ENCODE results near the gene AKIRIN2.
A peak's percentile ranks its signal among the peaks of the same experiment; 100 is the strongest.

The AKIRIN2 gene

GRCh38 chr6:87684895-87685654 lies 17.0 kb downstream of the AKIRIN2 start:
- Mint-ChIP-seq H3K27me3 (no peaks in the 10 kb centered on the region), H3K27ac (no peak overlapping the region), H3K36me3 (ENCODE audit: low read depth) (peaks cover 35% of the 10 kb centered on the region), H3K9me3 (no peaks in the 10 kb centered on the region), H3K4me1 (peaks cover 68% of the 10 kb centered on the region), H3K4me3 (no peak overlapping the region)
- ATAC-seq: no peak
- DNase-seq: no peak

DNA sequence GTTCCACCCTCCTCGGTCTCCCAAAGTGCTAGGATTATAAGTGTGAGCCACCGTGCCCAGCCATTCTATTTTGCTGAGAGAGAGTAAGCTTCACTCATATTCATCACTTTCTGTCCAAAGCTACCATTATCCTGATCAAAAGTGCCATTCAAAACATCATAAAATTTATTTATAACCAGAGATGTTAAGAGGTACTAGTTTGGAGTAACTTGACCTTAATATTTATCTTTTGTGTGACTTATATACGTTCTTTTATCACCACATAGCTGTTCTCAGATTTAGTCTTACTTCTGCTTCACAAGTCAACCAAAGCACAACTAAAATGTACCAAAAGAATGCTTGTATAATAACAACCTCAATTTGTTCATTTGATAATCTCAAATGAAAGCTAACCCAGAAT lies 18.1 kb downstream of the AKIRIN2 start:
- ATAC-seq (no peak), DNase-seq (no peak)
- H3K4me1 Mint-ChIP-seq: peaks cover 63% of the 10 kb centered on the region
- no peak overlapping the region for H3K27ac Mint-ChIP-seq
- no peak overlapping the region for H3K4me3 Mint-ChIP-seq
- H3K27me3 Mint-ChIP-seq: no peaks in the 10 kb centered on the region
- H3K36me3 Mint-ChIP-seq (ENCODE audit: low read depth): peaks cover 38% of the 10 kb centered on the region
- H3K9me3 Mint-ChIP-seq: no peaks in the 10 kb centered on the region

GRCh38 chr6:87682310-87682709 lies 19.7 kb downstream of the AKIRIN2 start:
- no peaks in the 10 kb centered on the region for H3K27me3 Mint-ChIP-seq
- peaks cover 67% of the 10 kb centered on the region for H3K4me1 Mint-ChIP-seq
- peak; percentile 98 for ATAC-seq
- no peak for DNase-seq
- peaks cover 49% of the 10 kb centered on the region for H3K36me3 Mint-ChIP-seq (ENCODE audit: low read depth)
- peak overlapping the region; percentile 51 for H3K27ac Mint-ChIP-seq
- H3K4me3 Mint-ChIP-seq: peak overlapping the region; percentile 3
- no peaks in the 10 kb centered on the region for H3K9me3 Mint-ChIP-seq

DNA sequence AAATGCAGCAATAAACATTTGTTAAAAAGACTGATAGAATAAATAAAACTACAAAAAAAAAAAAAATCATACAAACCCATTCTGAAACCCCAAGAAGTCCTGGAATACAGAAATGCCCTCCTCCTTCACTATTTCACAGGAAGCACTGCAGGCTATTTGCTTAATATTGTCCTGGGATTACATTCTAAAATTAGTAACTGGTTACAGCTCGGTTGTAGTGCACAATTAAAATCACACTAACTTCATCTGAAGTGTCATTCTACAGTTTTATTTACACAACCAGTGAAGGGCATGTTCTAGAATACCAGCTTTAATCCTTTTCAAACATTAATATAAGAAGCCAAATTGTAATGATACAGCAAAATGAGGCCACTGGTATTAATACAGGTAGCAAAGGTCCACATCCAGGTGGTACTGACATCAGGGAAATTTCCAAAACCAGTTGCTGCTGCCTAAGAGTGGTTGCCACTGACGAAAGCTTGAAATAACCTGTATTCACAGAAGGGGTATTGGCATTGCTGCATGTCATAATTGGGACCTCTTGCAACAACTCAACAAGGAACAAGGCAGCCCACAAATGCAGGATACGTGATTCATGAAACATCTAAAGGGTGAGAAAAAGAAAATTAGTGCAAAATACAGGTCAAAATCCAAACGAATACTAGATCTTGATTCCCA lies 26.9 kb downstream of the AKIRIN2 start:
- DNase-seq (no peak), ATAC-seq (no peak)
- H3K9me3 Mint-ChIP-seq: no peaks in the 10 kb centered on the region
- H3K27me3 Mint-ChIP-seq: no peaks in the 10 kb centered on the region
- no peak overlapping the region for H3K4me3 Mint-ChIP-seq
- peak overlapping the region; percentile 57 for H3K27ac Mint-ChIP-seq
- peaks cover 21% of the 10 kb centered on the region for H3K4me1 Mint-ChIP-seq
- H3K36me3 Mint-ChIP-seq (ENCODE audit: low read depth): peaks cover 54% of the 10 kb centered on the region

DNA sequence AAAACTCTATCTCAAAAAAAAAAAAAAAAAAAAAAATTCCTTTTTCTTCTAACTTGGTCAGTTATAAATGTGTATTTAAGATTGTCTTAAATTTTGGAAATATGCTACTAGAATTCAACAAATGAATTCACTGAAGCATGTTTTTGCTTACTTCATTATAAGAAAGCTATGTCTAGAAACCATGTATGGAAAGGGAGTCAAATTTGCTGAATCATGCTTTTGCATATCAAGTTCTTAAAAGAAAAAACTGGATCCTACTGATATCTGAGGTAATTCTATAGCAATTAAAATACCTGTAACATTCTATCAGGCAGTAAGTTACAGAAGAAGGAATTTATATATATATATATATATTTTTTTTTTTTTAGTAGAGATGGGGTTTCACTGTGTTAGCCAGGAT lies 27.7 kb downstream of the AKIRIN2 start:
- Mint-ChIP-seq H3K9me3 (no peaks in the 10 kb centered on the region), H3K36me3 (ENCODE audit: low read depth) (peaks cover 52% of the 10 kb centered on the region), H3K27me3 (no peaks in the 10 kb centered on the region), H3K4me1 (peaks cover 25% of the 10 kb centered on the region), H3K4me3 (no peak overlapping the region), H3K27ac (no peak overlapping the region)
- ATAC-seq (no peak), DNase-seq (no peak)

- Mint-ChIP-seq H3K27me3 (no peaks in the 10 kb centered on the region), H3K9me3 (no peaks in the 10 kb centered on the region), H3K36me3 (ENCODE audit: low read depth) (peaks cover 47% of the 10 kb centered on the region), H3K4me3 (no peak overlapping the region), H3K27ac (no peak overlapping the region), H3K4me1 (peaks cover 23% of the 10 kb centered on the region)
- no peak for ATAC-seq
- DNase-seq: no peak
Observed at GRCh38 chr6:87673237-87673636, 28.8 kb downstream of the AKIRIN2 start.

DNA sequence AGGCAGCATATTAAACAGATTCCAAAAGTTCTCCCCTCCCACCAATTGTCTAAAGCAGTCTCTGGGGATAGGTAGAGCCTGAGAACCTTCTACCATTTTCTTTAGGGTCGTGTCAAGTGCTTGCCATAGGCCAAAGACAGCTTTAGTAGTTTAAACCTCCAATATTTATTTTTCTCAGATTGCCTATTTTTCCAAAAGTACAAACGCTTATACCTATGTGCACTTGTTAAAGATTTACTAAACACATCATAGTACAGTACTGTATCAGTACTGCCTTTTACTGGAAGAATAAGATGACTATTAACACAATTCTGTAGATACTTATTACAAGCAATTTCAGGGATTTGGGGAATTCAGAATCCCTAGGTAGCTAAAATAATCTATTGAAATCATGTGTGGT lies 29.4 kb downstream of the AKIRIN2 start:
- H3K27ac Mint-ChIP-seq: no peak overlapping the region
- H3K4me3 Mint-ChIP-seq: no peak overlapping the region
- DNase-seq (no peak), ATAC-seq (no peak)
- H3K27me3 Mint-ChIP-seq: no peaks in the 10 kb centered on the region
- peaks cover 19% of the 10 kb centered on the region for H3K4me1 Mint-ChIP-seq
- H3K9me3 Mint-ChIP-seq: no peaks in the 10 kb centered on the region
- peaks cover 46% of the 10 kb centered on the region for H3K36me3 Mint-ChIP-seq (ENCODE audit: low read depth)

DNA sequence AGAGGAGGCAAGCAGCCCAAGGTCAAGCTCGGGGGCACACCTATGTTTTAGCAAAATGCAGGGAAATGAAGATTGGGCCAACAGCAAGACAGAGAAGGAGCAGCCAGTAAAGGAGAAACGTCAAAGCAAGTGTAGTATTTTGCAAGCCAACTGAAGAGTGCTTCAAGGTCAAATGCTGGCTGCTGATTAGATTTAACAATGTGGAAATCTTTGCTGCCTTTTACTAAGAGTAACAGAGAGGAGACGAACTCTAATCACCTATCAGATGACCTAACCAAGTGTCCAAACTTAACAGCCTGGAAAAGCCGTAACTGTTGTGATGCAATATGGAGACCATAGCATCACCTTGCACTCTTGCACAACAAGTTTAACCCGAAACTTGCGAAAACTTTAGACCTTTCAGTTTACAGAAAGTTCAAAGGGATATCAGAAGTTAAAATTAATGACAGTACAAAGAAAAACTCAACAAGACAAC lies 30.4 kb downstream of the AKIRIN2 start:
- peaks cover 16% of the 10 kb centered on the region for H3K4me1 Mint-ChIP-seq
- H3K27ac Mint-ChIP-seq: peak overlapping the region; percentile 13
- H3K9me3 Mint-ChIP-seq: no peaks in the 10 kb centered on the region
- H3K36me3 Mint-ChIP-seq (ENCODE audit: low read depth): peaks cover 51% of the 10 kb centered on the region
- DNase-seq (no peak), ATAC-seq (no peak)
- H3K4me3 Mint-ChIP-seq: no peak overlapping the region
- H3K27me3 Mint-ChIP-seq: no peaks in the 10 kb centered on the region

DNA sequence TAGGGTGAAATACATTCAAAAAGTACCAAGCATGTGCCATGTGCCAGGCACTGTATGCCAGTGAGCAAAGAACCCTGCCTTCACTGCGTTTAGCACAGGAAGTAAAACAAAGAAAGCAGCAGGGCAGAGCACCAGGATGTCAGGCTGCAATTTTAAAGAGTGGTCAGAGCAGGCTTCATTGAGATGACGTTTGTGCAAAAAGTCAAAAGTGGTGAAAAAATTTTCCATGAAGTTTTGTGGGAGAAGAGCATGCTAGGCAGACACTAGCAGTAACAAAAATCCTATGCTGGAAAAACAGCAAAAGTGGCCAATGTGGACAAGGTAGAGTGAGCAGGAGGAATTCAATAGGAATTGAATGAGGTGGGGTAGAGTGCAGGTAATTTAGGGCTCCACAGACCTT lies 31.3 kb downstream of the AKIRIN2 start:
- no peak overlapping the region for H3K27ac Mint-ChIP-seq
- H3K36me3 Mint-ChIP-seq (ENCODE audit: low read depth): peaks cover 47% of the 10 kb centered on the region
- no peak for ATAC-seq
- no peak for DNase-seq
- peaks cover 16% of the 10 kb centered on the region for H3K4me1 Mint-ChIP-seq
- no peaks in the 10 kb centered on the region for H3K9me3 Mint-ChIP-seq
- H3K27me3 Mint-ChIP-seq: no peaks in the 10 kb centered on the region
- H3K4me3 Mint-ChIP-seq: no peak overlapping the region

- Mint-ChIP-seq H3K9me3 (no peaks in the 10 kb centered on the region), H3K4me3 (no peak overlapping the region), H3K36me3 (ENCODE audit: low read depth) (peaks cover 39% of the 10 kb centered on the region), H3K4me1 (peaks cover 16% of the 10 kb centered on the region), H3K27ac (no peak overlapping the region), H3K27me3 (no peaks in the 10 kb centered on the region)
- ATAC-seq: no peak
- DNase-seq: no peak
Observed at GRCh38 chr6:87669051-87669450, 33.0 kb downstream of the AKIRIN2 start.

GRCh38 chr6:87668013-87668412 lies 34.0 kb downstream of the AKIRIN2 start:
- Mint-ChIP-seq H3K27ac (no peak overlapping the region), H3K4me1 (peaks cover 16% of the 10 kb centered on the region), H3K4me3 (no peak overlapping the region), H3K36me3 (ENCODE audit: low read depth) (peaks cover 40% of the 10 kb centered on the region), H3K27me3 (no peaks in the 10 kb centered on the region), H3K9me3 (no peaks in the 10 kb centered on the region)
- DNase-seq (no peak), ATAC-seq (no peak)

DNA sequence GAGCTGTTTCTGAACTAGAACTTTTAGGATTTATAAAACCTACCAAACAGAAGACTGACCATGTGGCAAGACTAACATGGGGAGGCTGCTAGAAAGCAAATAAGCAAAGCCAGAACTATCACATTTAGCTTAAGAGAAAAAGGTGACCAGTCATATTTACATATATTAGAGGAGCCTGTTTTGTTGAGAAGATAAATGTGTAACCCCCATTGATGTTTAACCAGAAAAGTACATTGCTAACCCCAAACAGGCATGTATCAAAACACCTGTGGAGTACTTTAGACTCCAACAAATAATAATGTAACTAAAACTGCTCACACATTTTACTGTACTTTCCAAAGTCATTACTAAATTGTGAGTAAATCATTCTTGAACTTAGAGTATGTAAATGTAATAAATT lies 35.0 kb downstream of the AKIRIN2 start:
- no peaks in the 10 kb centered on the region for H3K27me3 Mint-ChIP-seq
- DNase-seq (no peak), ATAC-seq (no peak)
- H3K36me3 Mint-ChIP-seq (ENCODE audit: low read depth): peaks cover 37% of the 10 kb centered on the region
- H3K4me1 Mint-ChIP-seq: peaks cover 16% of the 10 kb centered on the region
- no peak overlapping the region for H3K4me3 Mint-ChIP-seq
- no peaks in the 10 kb centered on the region for H3K9me3 Mint-ChIP-seq
- no peak overlapping the region for H3K27ac Mint-ChIP-seq

- H3K9me3 Mint-ChIP-seq: no peaks in the 10 kb centered on the region
- H3K4me3 Mint-ChIP-seq: no peak overlapping the region
- ATAC-seq: no peak
- H3K27ac Mint-ChIP-seq: no peak overlapping the region
- peaks cover 7% of the 10 kb centered on the region for H3K4me1 Mint-ChIP-seq
- no peaks in the 10 kb centered on the region for H3K27me3 Mint-ChIP-seq
- H3K36me3 Mint-ChIP-seq (ENCODE audit: low read depth): peaks cover 34% of the 10 kb centered on the region
- no peak for DNase-seq
Observed at GRCh38 chr6:87664921-87665485, 37.0 kb downstream of the AKIRIN2 start.

DNA sequence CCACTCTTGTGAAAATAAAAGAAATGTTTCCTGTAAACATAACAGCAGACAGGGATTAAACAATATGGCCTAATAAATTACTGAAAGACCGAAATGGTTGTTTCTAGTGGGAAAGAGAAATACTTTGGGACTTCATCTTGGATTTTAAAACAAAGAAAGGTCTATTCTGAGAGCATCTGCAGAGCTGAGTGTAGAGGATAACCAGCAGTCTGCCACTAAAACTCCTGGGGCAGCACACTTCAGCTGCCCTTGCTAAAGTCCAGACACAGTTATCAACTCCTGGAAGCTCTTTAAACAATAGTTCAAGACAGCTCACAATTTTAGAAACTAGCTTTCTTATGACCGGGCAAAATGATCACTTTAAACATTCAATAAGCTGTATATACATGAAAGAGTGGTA lies 38.6 kb downstream of the AKIRIN2 start:
- Mint-ChIP-seq H3K27ac (no peak overlapping the region), H3K9me3 (no peaks in the 10 kb centered on the region), H3K27me3 (no peaks in the 10 kb centered on the region), H3K36me3 (ENCODE audit: low read depth) (peaks cover 34% of the 10 kb centered on the region), H3K4me3 (no peak overlapping the region), H3K4me1 (peaks cover 3% of the 10 kb centered on the region)
- ATAC-seq (no peak), DNase-seq (no peak)

DNA sequence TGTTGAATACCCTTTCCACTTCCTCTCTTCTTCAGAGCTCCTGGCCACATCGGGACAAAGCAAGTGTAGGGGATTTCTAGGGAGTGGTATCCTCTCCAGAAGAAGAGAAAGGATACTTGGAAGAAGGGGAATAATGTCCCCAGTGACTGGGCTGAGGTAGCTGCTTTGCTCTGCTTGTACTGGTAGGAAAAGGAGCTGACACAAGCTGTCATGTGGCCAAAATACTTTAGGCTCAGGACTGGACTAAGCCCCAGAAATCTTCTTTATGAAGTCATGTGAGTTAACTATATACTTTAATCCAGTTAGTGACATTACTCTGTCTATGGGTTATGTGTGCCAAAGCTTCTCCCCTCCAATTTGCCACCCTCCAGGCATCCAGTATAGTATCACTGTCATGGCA lies 40.5 kb downstream of the AKIRIN2 start:
- DNase-seq: no peak
- Mint-ChIP-seq H3K27ac (no peak overlapping the region), H3K27me3 (no peaks in the 10 kb centered on the region), H3K36me3 (ENCODE audit: low read depth) (peaks cover 30% of the 10 kb centered on the region), H3K9me3 (no peaks in the 10 kb centered on the region), H3K4me3 (no peak overlapping the region), H3K4me1 (peaks cover 10% of the 10 kb centered on the region)
- no peak for ATAC-seq

Measured in activated naive CD8-positive, alpha-beta T cell treated with anti-CD3 and anti-CD28 coated beads, Interleukin-2, amount 50 U/mL, for 24 hours (primary cell).